H1 (cell line): ENCODE results near the gene RBM26. TPM values are rescaled to one million over a fixed set of nuclear protein-coding genes. Genes with fewer than 3 reads are reported as not detected.
A peak's percentile ranks its signal among the peaks of the same experiment; 100 is the strongest.

Experiments
- CTCF ChIA-PET: fragments of 300-600 bp; sonication (Branson Sonifier 250); formaldehyde crosslinking; loops from one replicate; lab custom pipeline; 2021; ENCODE audit not compliant: partially characterized antibody; lab: Charles Lee
- POLR2A ChIA-PET: fragments of 300-600 bp; sonication (Branson Sonifier 250); formaldehyde crosslinking; loops from one replicate; lab custom pipeline; 2021; ENCODE audit warnings: inconsistent platforms; ENCODE audit not compliant: partially characterized antibody; lab: Charles Lee
- DNase-seq, 2 experiments: peaks; one replicate each; pipeline versions ENCODE4 v3.0.0 to v3.0.0-alpha.2; 2010 to 2022; ENCODE audit warnings: low spot score in 2 of 2, low read depth in 1 of 2, mixed read lengths in 1 of 2
- FAIRE-seq: peaks from 2 replicates; lab custom pipeline; 2011; peaks lifted over from hg19 to GRCh38; lab: Jason Lieb, UNC
- H2AFZ ChIP-seq: 2 replicates; pipeline ENCODE4 v1.8.1; 2012; ENCODE audit warnings: low read length, inconsistent platforms
- H2AK5ac ChIP-seq: 2 replicates; pipeline ENCODE4 v1.6.1; 2013; ENCODE audit warnings: low read depth, low read length
- H2BK120ac ChIP-seq: replicated peaks from 2 replicates; pipeline ENCODE3; 2013; ENCODE audit warnings: low read depth, low read length, inconsistent platforms
- H2BK12ac ChIP-seq: 2 replicates; pipeline ENCODE4 v1.6.1; 2013; ENCODE audit warnings: low read depth, low read length
- H2BK15ac ChIP-seq: 2 replicates; pipeline ENCODE4 v1.6.1; 2013; ENCODE audit warnings: low read length
- H2BK20ac ChIP-seq: 2 replicates; pipeline ENCODE4 v1.6.1; 2013; ENCODE audit warnings: low read length
- H2BK5ac ChIP-seq: 2 replicates; pipeline ENCODE4 v1.6.1; 2013; ENCODE audit warnings: low read depth, low read length
- H3K14ac ChIP-seq: 2 replicates; pipeline ENCODE4 v1.6.1; 2013; ENCODE audit warnings: inconsistent platforms; ENCODE audit not compliant: insufficient read length
- H3K18ac ChIP-seq: 2 replicates; pipeline ENCODE4 v1.6.1; 2013; ENCODE audit warnings: low read length; ENCODE audit errors: extremely low read depth
- H3K23ac ChIP-seq: 2 replicates; pipeline ENCODE4 v1.6.1; 2013; ENCODE audit warnings: inconsistent platforms; ENCODE audit not compliant: insufficient read length
- H3K23me2 ChIP-seq: 2 replicates; pipeline ENCODE4 v1.6.1; 2013; ENCODE audit warnings: low read depth, low read length
- H3K27ac ChIP-seq: 2 replicates; pipeline ENCODE4 v1.6.1; 2011; ENCODE audit warnings: low read depth, low read length, inconsistent platforms
- H3K27me3 ChIP-seq, 4 experiments: replicated peaks in 1 of 4; 1 replicate in 1 of 4; 2 replicates in 3 of 4; pipeline versions ENCODE4 v1.6.1 to v1.8.1; 2011 to 2013; ENCODE audit warnings: low read length in 3 of 4, mild to moderate bottlenecking in 3 of 4, inconsistent platforms in 2 of 4, mixed read lengths in 2 of 4, moderate library complexity in 1 of 4; ENCODE audit not compliant: control insufficient read depth in 3 of 4, insufficient read depth in 3 of 4; ENCODE audit errors: extremely low read depth in 1 of 4
- H3K36me3 ChIP-seq, 4 experiments: 2 replicates each; pipeline versions ENCODE4 v1.6.1 to v1.8.1; 2011 to 2013; ENCODE audit warnings: mild to moderate bottlenecking in 4 of 4, low read length in 3 of 4, moderate library complexity in 2 of 4, control low read depth in 1 of 4, inconsistent platforms in 1 of 4; ENCODE audit not compliant: insufficient read depth in 4 of 4, control insufficient read depth in 2 of 4
- H3K4ac ChIP-seq: replicated peaks from 2 replicates; pipeline ENCODE3; 2013; ENCODE audit warnings: low read length, low read depth, mixed read lengths, inconsistent platforms; ENCODE audit not compliant: insufficient read length
- H3K4me1 ChIP-seq, 4 experiments: replicated peaks in 1 of 4; 1 replicate in 1 of 4; 2 replicates in 3 of 4; pipeline versions ENCODE4 v1.6.1 to v1.8.1; 2011 to 2013; ENCODE audit warnings: low read length in 3 of 4, inconsistent platforms in 2 of 4, mixed read lengths in 1 of 4; ENCODE audit not compliant: insufficient read depth in 4 of 4, control insufficient read depth in 3 of 4
- H3K4me2 ChIP-seq, 2 experiments: 2 replicates each; pipeline versions ENCODE4 v1.6.1 to v1.8.1; 2011 to 2013; ENCODE audit warnings: low read depth in 2 of 2, low read length in 2 of 2, control low read depth in 1 of 2, inconsistent platforms in 1 of 2, mild to moderate bottlenecking in 1 of 2; ENCODE audit not compliant: insufficient read depth in 1 of 2
- H3K4me3 ChIP-seq, 4 experiments: fragments of 200-600, 300-600 bp in 1 of 4; sonication (generic), shearing (Covaris generic), sonication (Bioruptor Twin) in 1 of 4; 2 replicates each; pipeline versions ENCODE4 v1.5.1 to v1.8.1; 2011 to 2016; ENCODE audit warnings: low read length in 4 of 4, low read depth in 3 of 4, control low read depth in 2 of 4, inconsistent platforms in 2 of 4, mild to moderate bottlenecking in 2 of 4, mixed read lengths in 1 of 4, moderate library complexity in 1 of 4; ENCODE audit not compliant: insufficient read depth in 2 of 4; ENCODE audit errors: extremely low read depth in 1 of 4
- H3K56ac ChIP-seq: replicated peaks from 2 replicates; pipeline ENCODE3; 2013; ENCODE audit warnings: low read depth, mild to moderate bottlenecking, mixed read lengths, low read length, inconsistent platforms; ENCODE audit not compliant: insufficient read length
- H3K79me1 ChIP-seq: 2 replicates; pipeline ENCODE4 v1.6.1; 2013; ENCODE audit warnings: low read depth, low read length, control low read depth
- H3K79me2 ChIP-seq, 2 experiments: 2 replicates each; pipeline versions ENCODE4 v1.6.1 to v1.8.1; 2012 to 2013; ENCODE audit warnings: low read length in 2 of 2, mild to moderate bottlenecking in 2 of 2, inconsistent platforms in 1 of 2; ENCODE audit not compliant: insufficient read depth in 2 of 2, control insufficient read depth in 1 of 2
- H3K9ac ChIP-seq, 4 experiments: replicated peaks in 1 of 4; 1 replicate in 1 of 4; 2 replicates in 3 of 4; pipeline versions ENCODE4 v1.6.1 to v1.8.1; 2011 to 2013; ENCODE audit warnings: low read depth in 3 of 4, low read length in 3 of 4, control low read depth in 2 of 4, mild to moderate bottlenecking in 2 of 4, moderate library complexity in 2 of 4, inconsistent platforms in 1 of 4; ENCODE audit errors: extremely low read depth in 1 of 4
- H3K9me3 ChIP-seq, 2 experiments: 2 replicates each; pipeline versions ENCODE4 v1.6.1 to v1.8.1; 2012 to 2013; ENCODE audit warnings: mild to moderate bottlenecking in 2 of 2, moderate library complexity in 2 of 2, control low read depth in 1 of 2, inconsistent platforms in 1 of 2, low read depth in 1 of 2, low read length in 1 of 2, mixed read lengths in 1 of 2; ENCODE audit not compliant: insufficient read depth in 2 of 2
- H4K20me1 ChIP-seq, 2 experiments: replicated peaks in 1 of 2; 2 replicates each; pipeline versions ENCODE3 to v1.8.1; 2011 to 2013; ENCODE audit warnings: inconsistent platforms in 2 of 2, low read length in 2 of 2, mild to moderate bottlenecking in 1 of 2; ENCODE audit not compliant: insufficient read depth in 2 of 2, control insufficient read depth in 1 of 2
- H4K5ac ChIP-seq: 2 replicates; pipeline ENCODE4 v1.6.1; 2013; ENCODE audit warnings: low read length, low read depth, mixed read lengths, inconsistent platforms; ENCODE audit not compliant: insufficient read length
- H4K8ac ChIP-seq: 2 replicates; pipeline ENCODE4 v1.8.0; 2013; ENCODE audit warnings: mild to moderate bottlenecking, moderate library complexity, low read length, inconsistent platforms; ENCODE audit not compliant: insufficient read depth; ENCODE audit errors: extremely low read depth
- H4K91ac ChIP-seq: replicated peaks from 2 replicates; pipeline ENCODE3; 2013; ENCODE audit warnings: low read length, mixed read lengths, inconsistent platforms; ENCODE audit not compliant: insufficient read length
- CBX8 ChIP-seq: fragments of 300-800, 300-1000 bp; sonication (generic); IDR thresholded peaks from 2 replicates; pipeline ENCODE4 v1.7.1; 2016; ENCODE audit warnings: low read depth, low read length, borderline replicate concordance
- CREB1 ChIP-seq: IDR thresholded peaks from 2 replicates; pipeline ENCODE4 v1.6.1; 2012; ENCODE audit warnings: inconsistent platforms
- HDAC2 ChIP-seq, 2 experiments: fragments of 300-600 bp in 1 of 2; sonication (generic) in 1 of 2; IDR thresholded peaks; 2 replicates each; pipeline ENCODE4 v1.6.1; 2011 to 2012; ENCODE audit warnings: low read depth in 2 of 2, low read length in 2 of 2, mild to moderate bottlenecking in 2 of 2, moderate library complexity in 2 of 2, borderline replicate concordance in 1 of 2, inconsistent platforms in 1 of 2
- RAD21 ChIP-seq, 2 experiments: IDR thresholded peaks in 1 of 2; conservative IDR thresholded peaks in 1 of 2; 2 replicates each; pipeline ENCODE4 v1.6.1; 2011; ENCODE audit warnings: low read depth in 2 of 2, low read length in 2 of 2, improper control_type of control experiment in 1 of 2, inconsistent platforms in 1 of 2, mild to moderate bottlenecking in 1 of 2, moderate library complexity in 1 of 2
- TEAD4 ChIP-seq: IDR thresholded peaks from 2 replicates; pipeline ENCODE4 v1.6.1; 2012; ENCODE audit warnings: low read depth, low read length, inconsistent platforms, mixed read lengths
- polyA plus RNA-seq, 7 experiments: library from polyadenylated mRNA; depleted of rRNA in 3 of 7; stranded (reverse) in 5 of 7; unstranded in 2 of 7; fragments of >200 nt in 5 of 7; fragments of 200-250 nt in 2 of 7; gene quantifications; 1 replicate in 5 of 7; 2 replicates in 1 of 7; 4 replicates in 1 of 7; pipeline versions ENCODE4 v1.2.1 to v1.2.3, GENCODE V29; 2011 to 2013; ENCODE audit warnings: missing spikeins in 2 of 7, mixed read lengths in 2 of 7
- total RNA-seq: library from RNA; stranded (reverse); fragmentation: NEBNext Ultra II Directional; extraction: Animal tissue kit (Norgen Biotek cat#: 25700); gene quantifications from 2 replicates; pipeline ENCODE4 v1.2.1, GENCODE V29; 2021

RBM26 gene
- total and polyA plus RNA-seq, 2 of the 8 experiments (the other 6 are each of a cell fraction or from before 2014, with no cell fraction given) = 20.3 to 65.5 TPM

GRCh38 chr13:79273045-79273444 is 133.0 kb downstream of the RBM26 start:
- Histone ChIP-seq H3K4me3 (no peak overlapping the region), H3K27ac (no peak overlapping the region), H3K36me3 (peaks cover 0 to 4% (median 2%) of the 10 kb centered on the region in 4 experiments; a peak in 3 of 8 replicates), H3K79me2 (no peaks in the 10 kb centered on the region), H4K8ac (no peak overlapping the region), H2BK20ac (no peak overlapping the region), H3K9me3 (peaks cover 8 to 10% of the 10 kb centered on the region in 2 experiments; a peak in 2 of 4 replicates), H3K18ac (no peak overlapping the region), H3K23me2 (no peaks in the 10 kb centered on the region), H3K79me1 (no peaks in the 10 kb centered on the region), H4K20me1 (no peaks in the 10 kb centered on the region), H2BK12ac (no peak overlapping the region), H3K9ac (no peak overlapping the region), H3K4ac (no peak overlapping the region), H4K5ac (no peak overlapping the region), H3K4me1 (peaks cover 0 to 4% (median 2%) of the 10 kb centered on the region in 4 experiments; a peak in 2 of 7 replicates), H2AK5ac (no peak overlapping the region), H2BK120ac (no peak overlapping the region), H3K4me2 (no peak overlapping the region), H2BK15ac (no peak overlapping the region), H3K56ac (no peak overlapping the region), H3K27me3 (no peaks in the 10 kb centered on the region), H3K14ac (no peak overlapping the region), H3K23ac (no peak overlapping the region), H2BK5ac (no peak overlapping the region), H4K91ac (no peak overlapping the region), H2AFZ (no peak overlapping the region)
- FAIRE-seq = peak; percentile 42
- ChIA-PET CTCF (interaction anchor here (0.7 kb wide), 1 partner anchor 63 kb away, joined by 3 read pairs; no protein-coding TSS in a partner anchor), POLR2A (no interaction called here)
- no peak for DNase-seq
- no peak for TF ChIP-seq CREB1
- TF ChIP-seq CBX8 = no peak
- no peak for TF ChIP-seq RAD21 (IDR thresholded peaks at IDR 0.05 in 1 of 2, conservative IDR thresholded peaks at IDR 0.05 in 1 of 2; ENCODE audit: low read depth in 2 of 2, low read length in 2 of 2)
- no peak for TF ChIP-seq HDAC2 (IDR thresholded peaks at IDR 0.05; ENCODE audit: borderline replicate concordance in 1 of 2, low read depth in 2 of 2, low read length in 2 of 2)
- no peak for TF ChIP-seq TEAD4
